ENCODE measurements around the gene EDAR.
A peak's percentile ranks its signal among the peaks of the same experiment; 100 is the strongest.

Gene EDAR

GRCh38 chr2:108916122-108916795 lies 72.8 kb downstream of the EDAR start:
- Mint-ChIP-seq H3K4me1 (peaks cover 40% of the 10 kb centered on the region), H3K9me3 (no peaks in the 10 kb centered on the region), H3K4me3 (no peak overlapping the region), H3K27ac (peak overlapping the region; percentile 96), H3K27me3 (ENCODE audit: low read depth, poor library complexity) (peaks cover 3% of the 10 kb centered on the region), H3K36me3 (ENCODE audit: low read depth) (peaks cover 10% of the 10 kb centered on the region)
- no peak for TF ChIP-seq CTCF (IDR thresholded peaks at IDR 0.05)
- no peak for DNase-seq

GRCh38 chr2:108912629-108912902 lies 76.5 kb downstream of the EDAR start:
- Mint-ChIP-seq H3K4me3 (no peak overlapping the region), H3K9me3 (no peaks in the 10 kb centered on the region), H3K4me1 (peaks cover 19% of the 10 kb centered on the region), H3K27me3 (ENCODE audit: low read depth, poor library complexity) (peaks cover 3% of the 10 kb centered on the region), H3K27ac (peak overlapping the region; percentile 29), H3K36me3 (ENCODE audit: low read depth) (peaks cover 18% of the 10 kb centered on the region)
- no peak for DNase-seq
- TF ChIP-seq CTCF (IDR thresholded peaks at IDR 0.05) = no peak

- H3K9me3 Mint-ChIP-seq = no peaks in the 10 kb centered on the region
- peaks cover 18% of the 10 kb centered on the region for H3K36me3 Mint-ChIP-seq (ENCODE audit: low read depth)
- DNase-seq = no peak
- peaks cover 3% of the 10 kb centered on the region for H3K27me3 Mint-ChIP-seq (ENCODE audit: low read depth, poor library complexity)
- H3K4me1 Mint-ChIP-seq = peaks cover 14% of the 10 kb centered on the region
- peak overlapping the region; percentile 29 for H3K27ac Mint-ChIP-seq
- TF ChIP-seq CTCF (IDR thresholded peaks at IDR 0.05) = no peak
- no peak overlapping the region for H3K4me3 Mint-ChIP-seq
These were observed 77.0 kb downstream of the EDAR start for GRCh38 chr2:108911807-108912628.

GRCh38 chr2:108911401-108911800 lies 77.6 kb downstream of the EDAR start:
- peaks cover 18% of the 10 kb centered on the region for H3K36me3 Mint-ChIP-seq (ENCODE audit: low read depth)
- no peak for TF ChIP-seq CTCF (IDR thresholded peaks at IDR 0.05)
- H3K9me3 Mint-ChIP-seq = no peaks in the 10 kb centered on the region
- peaks cover 7% of the 10 kb centered on the region for H3K4me1 Mint-ChIP-seq
- H3K27me3 Mint-ChIP-seq (ENCODE audit: low read depth, poor library complexity) = peaks cover 3% of the 10 kb centered on the region
- H3K27ac Mint-ChIP-seq = no peak overlapping the region
- no peak overlapping the region for H3K4me3 Mint-ChIP-seq
- no peak for DNase-seq

- TF ChIP-seq CTCF (IDR thresholded peaks at IDR 0.05) = no peak
- peaks cover 5% of the 10 kb centered on the region for H3K4me1 Mint-ChIP-seq
- no peak overlapping the region for H3K4me3 Mint-ChIP-seq
- H3K27ac Mint-ChIP-seq = no peak overlapping the region
- H3K27me3 Mint-ChIP-seq (ENCODE audit: low read depth, poor library complexity) = peaks cover 3% of the 10 kb centered on the region
- no peaks in the 10 kb centered on the region for H3K9me3 Mint-ChIP-seq
- peaks cover 18% of the 10 kb centered on the region for H3K36me3 Mint-ChIP-seq (ENCODE audit: low read depth)
- no peak for DNase-seq
These were observed 78.3 kb downstream of the EDAR start for GRCh38 chr2:108910541-108911396.
